SU-DHL-6 (cell line): Measurements from ENCODE around the gene OVCH1.
"Not testable (repeated sequence)": the region's sequence is repeated elsewhere in the genome, so short reads cannot be mapped to it uniquely, and the experiment has no call there.

Experiments
- H2AFZ ChIP-seq: fragments of 200-600 bp; sonication (generic); 2 replicates; pipeline ENCODE4 v1.6.1; 2014; ENCODE audit warnings: low read depth, mild to moderate bottlenecking, moderate library complexity, mixed read lengths, antibody characterized with exemption, low read length; ENCODE audit not compliant: severe bottlenecking
- H3F3A ChIP-seq: fragments of 200-600 bp; shearing (Covaris generic); 2 replicates; pipeline ENCODE4 v1.6.0; 2016; ENCODE audit warnings: antibody characterized with exemption, mild to moderate bottlenecking; ENCODE audit not compliant: insufficient read depth
- H3K27ac ChIP-seq: fragments of 200-600 bp; sonication (generic); 2 replicates; pipeline ENCODE4 v1.5.1; 2016; ENCODE audit warnings: low read depth, mild to moderate bottlenecking, low read length, moderate library complexity, mixed read lengths
- H3K27me3 ChIP-seq: fragments of 200-600 bp; sonication (generic), shearing (Covaris generic); 2 replicates; pipeline ENCODE4 v1.6.0; 2014; ENCODE audit warnings: mild to moderate bottlenecking, low read length
- H3K36me3 ChIP-seq: fragments of 200-600 bp; sonication (generic); 2 replicates; pipeline ENCODE4 v1.6.1; 2014; ENCODE audit warnings: mild to moderate bottlenecking, low read length, mixed read lengths
- H3K4me2 ChIP-seq: fragments of 300-600, 200-600 bp; shearing (Covaris generic), sonication (generic); 2 replicates; pipeline ENCODE4 v1.6.0; 2014; ENCODE audit warnings: low read length, low read depth, mild to moderate bottlenecking; ENCODE audit not compliant: poor library complexity, severe bottlenecking
- H3K4me3 ChIP-seq: fragments of 200-600 bp; sonication (generic); 2 replicates; pipeline ENCODE4 v1.5.1; 2014; ENCODE audit warnings: antibody characterized with exemption, low read length, mild to moderate bottlenecking, mixed read lengths; ENCODE audit not compliant: insufficient read depth, poor library complexity, severe bottlenecking
- H3K79me2 ChIP-seq: fragments of 200-600 bp; sonication (generic); 2 replicates; pipeline ENCODE4 v1.6.1; 2014; ENCODE audit warnings: mild to moderate bottlenecking, low read length, moderate library complexity; ENCODE audit not compliant: insufficient read depth
- H3K9ac ChIP-seq: fragments of 200-600 bp; sonication (generic); 2 replicates; pipeline ENCODE4 v1.7.0; 2014; ENCODE audit warnings: mild to moderate bottlenecking, low read length
- H3K9me2 ChIP-seq: fragments of 200-600 bp; sonication (generic); replicated peaks from 2 replicates; pipeline ENCODE4 v1.6.1; 2014; ENCODE audit warnings: low read length; ENCODE audit not compliant: insufficient read depth
- H3K9me3 ChIP-seq: fragments of 200-600 bp; sonication (generic); 2 replicates; pipeline ENCODE4 v1.6.1; 2014; ENCODE audit warnings: low read length, mixed read lengths; ENCODE audit not compliant: insufficient read depth
- H4K20me1 ChIP-seq: fragments of 200-600 bp; sonication (generic); 2 replicates; pipeline ENCODE4 v1.6.1; 2014; ENCODE audit warnings: low read depth, mild to moderate bottlenecking, antibody characterized with exemption, low read length, moderate library complexity, mixed read lengths
- CTCF ChIP-seq: fragments of 200-600 bp; sonication (generic); IDR thresholded peaks from one replicate; pipeline ENCODE4 v1.5.1; 2017; ENCODE audit warnings: antibody characterized with exemption, mild to moderate bottlenecking, low read length, moderate library complexity; ENCODE audit not compliant: insufficient read depth, poor library complexity, severe bottlenecking
- EZH2phosphoT487 ChIP-seq: fragments of 200-600 bp; sonication (generic), shearing (Covaris generic); conservative IDR thresholded peaks from 2 replicates; pipeline ENCODE4 v1.6.1; 2018; ENCODE audit warnings: mild to moderate bottlenecking, antibody characterized with exemption, low read length, moderate library complexity, mixed read lengths

Gene OVCH1

DNA sequence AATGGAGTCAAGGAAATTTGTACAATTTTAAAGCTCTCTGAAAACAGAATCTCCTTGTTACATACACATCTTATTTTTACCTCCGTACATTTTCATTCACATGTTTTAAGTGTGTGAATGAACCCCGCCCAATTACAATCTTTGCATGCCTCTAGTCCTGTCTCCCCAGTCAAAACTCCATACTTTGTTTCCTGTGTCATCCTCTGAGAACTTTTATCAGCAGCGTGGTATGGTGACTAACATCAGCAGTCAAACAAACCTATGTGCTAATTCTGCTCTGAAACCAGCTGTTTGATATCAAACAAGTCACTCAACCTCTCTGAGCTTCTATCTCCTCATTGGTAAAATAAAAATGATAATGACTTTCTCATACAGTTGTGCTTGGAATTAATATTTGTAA, 100.7 kb downstream of the OVCH1 start:
- Histone ChIP-seq H3F3A (peaks cover 9% of the 10 kb centered on the region), H4K20me1 (peaks cover 66% of the 10 kb centered on the region)

GRCh38 chr12:29395356-29395755, 102.1 kb downstream of the OVCH1 start:
- no peak overlapping the region for H3K27ac ChIP-seq

More for the DNA sequence above, 100.7 kb downstream of the OVCH1 start:
- H3K79me2 ChIP-seq = peaks cover 100% of the 10 kb centered on the region
- no peak overlapping the region for H3K4me2 ChIP-seq
- no peaks in the 10 kb centered on the region for H3K9me2 ChIP-seq
- no peak overlapping the region for H3K27ac ChIP-seq
- H2AFZ ChIP-seq = no peak overlapping the region
- H3K27me3 ChIP-seq = no peaks in the 10 kb centered on the region
- H3K9me3 ChIP-seq = no peaks in the 10 kb centered on the region
- H3K9ac ChIP-seq = no peak overlapping the region
- H3K36me3 ChIP-seq = no peaks in the 10 kb centered on the region
- TF ChIP-seq EZH2phosphoT487 (no peak), CTCF (no peak)
- H3K4me3 ChIP-seq = no peak overlapping the region

GRCh38 chr12:29390419-29390818, 107.1 kb downstream of the OVCH1 start:
- Histone ChIP-seq H3K9ac (peak overlapping the region; percentile 96), H3K4me2 (peak overlapping the region; percentile 100), H3K27ac (peak overlapping the region; percentile 96)

More at GRCh38 chr12:29395356-29395755, 102.1 kb downstream of the OVCH1 start:
- H3K9ac ChIP-seq = no peak overlapping the region
- H2AFZ ChIP-seq = no peak overlapping the region
- H3K79me2 ChIP-seq = peaks cover 100% of the 10 kb centered on the region
- no peak overlapping the region for H3K4me2 ChIP-seq
- peaks cover 9% of the 10 kb centered on the region for H3F3A ChIP-seq
- H3K27me3 ChIP-seq = no peaks in the 10 kb centered on the region
- TF ChIP-seq EZH2phosphoT487 (no peak), CTCF (no peak)
- H3K9me3 ChIP-seq = no peaks in the 10 kb centered on the region
- H3K36me3 ChIP-seq = no peaks in the 10 kb centered on the region
- H3K4me3 ChIP-seq = no peak overlapping the region
- H3K9me2 ChIP-seq = no peaks in the 10 kb centered on the region
- H4K20me1 ChIP-seq = peaks cover 66% of the 10 kb centered on the region

DNA sequence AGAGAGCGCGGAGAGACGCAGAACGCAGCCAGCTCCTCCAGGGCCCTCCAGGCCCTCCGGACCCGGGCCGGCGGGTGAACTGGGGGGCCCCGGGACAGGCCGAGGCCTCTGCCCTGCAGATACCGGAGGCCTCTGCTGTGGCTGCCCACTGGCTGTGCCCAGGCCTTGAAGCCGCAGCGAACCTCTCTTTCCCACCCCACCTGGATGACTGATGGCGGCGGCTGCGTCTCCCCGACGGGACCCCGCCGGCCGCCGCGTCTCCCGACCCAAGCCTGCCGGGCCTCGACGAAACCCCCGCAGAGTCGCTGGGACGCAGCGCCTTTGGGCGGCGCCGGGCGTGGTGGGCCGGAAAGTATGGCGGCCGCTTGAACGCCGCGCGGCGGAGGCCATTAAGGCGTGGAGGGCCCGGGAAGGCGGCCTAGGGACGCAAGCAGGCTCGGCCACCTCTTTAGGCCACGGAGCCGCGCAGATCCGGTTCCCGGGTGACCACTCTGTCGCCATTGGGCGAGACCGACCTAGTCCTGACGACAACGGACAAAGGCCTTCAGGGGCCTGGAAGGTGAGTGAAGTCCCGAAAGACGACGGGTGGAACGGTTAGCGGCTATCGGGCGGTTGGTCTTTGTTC, 108.1 kb downstream of the OVCH1 start:
- peaks cover 15% of the 10 kb centered on the region for H3F3A ChIP-seq
- H3K4me3 ChIP-seq = peak overlapping the region; percentile 71
- no peaks in the 10 kb centered on the region for H3K27me3 ChIP-seq
- no peaks in the 10 kb centered on the region for H3K9me3 ChIP-seq
- peak overlapping the region; percentile 43 for H2AFZ ChIP-seq
- peak overlapping the region; percentile 100 for H3K4me2 ChIP-seq
- no peaks in the 10 kb centered on the region for H3K9me2 ChIP-seq
- peaks cover 59% of the 10 kb centered on the region for H3K79me2 ChIP-seq
- TF ChIP-seq CTCF (no peak), EZH2phosphoT487 (no peak)
- peaks cover 14% of the 10 kb centered on the region for H4K20me1 ChIP-seq
- H3K27ac ChIP-seq = peak overlapping the region; percentile 96
- H3K9ac ChIP-seq = peak overlapping the region; percentile 96
- no peaks in the 10 kb centered on the region for H3K36me3 ChIP-seq

More at GRCh38 chr12:29390419-29390818, 107.1 kb downstream of the OVCH1 start:
- H3K9me3 ChIP-seq, H3K9me2 ChIP-seq, H2AFZ ChIP-seq, H3K27me3 ChIP-seq, H3K36me3 ChIP-seq: not testable (repeated sequence)
- Histone ChIP-seq H3K4me3 (peak overlapping the region; percentile 71), H4K20me1 (peaks cover 24% of the 10 kb centered on the region), H3K79me2 (peaks cover 69% of the 10 kb centered on the region), H3F3A (peaks cover 15% of the 10 kb centered on the region)

GRCh38 chr12:29386084-29386680, 111.3 kb downstream of the OVCH1 start:
- not testable (repeated sequence) for H3K4me3 ChIP-seq, H3K9ac ChIP-seq, H3K9me2 ChIP-seq, H2AFZ ChIP-seq, H3K9me3 ChIP-seq, H3K27me3 ChIP-seq, H4K20me1 ChIP-seq, H3K4me2 ChIP-seq, H3K27ac ChIP-seq, H3K36me3 ChIP-seq
- H3F3A ChIP-seq = peaks cover 15% of the 10 kb centered on the region
- H3K79me2 ChIP-seq = peaks cover 26% of the 10 kb centered on the region
